Pancreas (tissue), 10 donors: ENCODE data around the gene FBLN2. TPM values are rescaled to one million over a fixed set of nuclear protein-coding genes. Genes with fewer than 3 reads are reported as not detected.
A peak's percentile ranks its signal among the peaks of the same experiment; 100 is the strongest.

Experiments
- ATAC-seq, 4 donors: fragments of 200-7000 bp; cut with Tn5 transposase; one replicate each; pipeline versions ENCODE4 v1.8.0 to v1.9.1; 2020; ENCODE audit warnings: mild to moderate bottlenecking in 4 of 4, moderate library complexity in 4 of 4
- DNase-seq, 6 donors: peaks; one replicate each; pipeline ENCODE4 v3.0.0-alpha.2; 2020
- FAIRE-seq: peaks from 2 replicates; lab custom pipeline; 2012; peaks lifted over from hg19 to GRCh38; lab: Jason Lieb, UNC
- H3K27ac ChIP-seq, 4 donors: fragments of 200-600 bp; sonication (generic); 1 replicate in 3 of 4; 2 replicates in 1 of 4; pipeline versions ENCODE4 v1.5.0 to v1.8.0; 2020
- H3K27me3 ChIP-seq, 4 donors: fragments of 200-600 bp; one replicate each; pipeline ENCODE4 v1.8.0; 2021
- H3K36me3 ChIP-seq, 3 donors: fragments of 200-600 bp; sonication (generic) in 1 of 3; one replicate each; pipeline versions ENCODE4 v1.5.0 to v1.8.0; 2020 to 2021
- H3K4me1 ChIP-seq, 3 donors: fragments of 200-600 bp; one replicate each; pipeline ENCODE4 v1.8.0; 2021
- H3K4me3 ChIP-seq, 4 donors: fragments of 200-600 bp; sonication (generic) in 2 of 4; one replicate each; pipeline versions ENCODE4 v1.5.0 to v1.8.0; 2020 to 2021
- H3K9me3 ChIP-seq, 4 donors: fragments of 200-600 bp; one replicate each; pipeline ENCODE4 v1.8.0; 2021
- CTCF ChIP-seq, 4 donors: fragments of 200-600 bp; sonication (generic) in 3 of 4; IDR thresholded peaks; one replicate each; pipeline versions ENCODE4 v1.5.0 to v1.8.0; 2021; ENCODE audit warnings: antibody characterized with exemption in 4 of 4
- WGBS, 2 donors: extraction: QIAGEN DNeasy Blood & Tissue Kit; methylation state at CpG; one replicate each; pipeline ENCODE4 v1.1.7; 2013; 5-methylcytosine and 5-hydroxymethylcytosine counted together
- intact Hi-C, 3 donors: fragments of 100-400 bp; cut with DNase I; formaldehyde crosslinking; loops; one replicate each; pipeline versions ENCODE4 v1.11.1 to v1.14.2; 2022
- polyA plus RNA-seq, 2 donors: library from polyadenylated mRNA; stranded (reverse); fragments of 200-250 nt; gene quantifications; one replicate each; pipeline ENCODE4 v1.2.3, GENCODE V29; 2013
- total RNA-seq, 6 donors: library from RNA; stranded (reverse); fragmentation: NEBNext Ultra II Directional in 4 of 6; extraction: Animal tissue kit (Norgen Biotek cat#: 25700) in 4 of 6; gene quantifications; one replicate each; pipeline versions ENCODE4 v1.2.1 to v1.2.4, GENCODE V29; 2021 to 2023
- donor health status: healthy with polysubstance abuse.
- donor health status: DM: no; HTN: no; CAD: no; lungs with moderate emphysema.
- donor health status: DM: no; HTN: no; CAD: no.
- donor health status: control.
- donor health status: control.
- donor health status: Bipolar disorder and iron deficiency.
- donor health status: DM: yes; HTN: yes; CAD: no.
- donor health status: DM: no; HTN: no; CAD: no.
- donor health status: DM: no; HTN: no; CAD: no.
- donor health status: DM: yes; HTN: yes; CAD: no.

The FBLN2 gene
- total and polyA plus RNA-seq, 8 donors, result 2.4 to 21.8 (median 4.2) TPM

GRCh38 chr3:13533885-13534301, 15.0 kb upstream of the FBLN2 start:
- TF ChIP-seq CTCF (IDR thresholded peaks at IDR 0.05), result no peak
- Histone ChIP-seq H3K36me3 (no peaks in the 10 kb centered on the region), H3K4me3 (no peak overlapping the region), H3K27me3 (no peaks in the 10 kb centered on the region), H3K27ac (no peak overlapping the region), H3K4me1 (no peaks in the 10 kb centered on the region), H3K9me3 (no peaks in the 10 kb centered on the region)
- ATAC-seq, result no peak
- FAIRE-seq, result no peak
- 80 to 84% methylated on average over 8 of the region's 8 CpGs for WGBS, 2 donors
- no peak for DNase-seq
- intact Hi-C loops, result no loop called here

GRCh38 chr3:13535526-13535875, 13.4 kb upstream of the FBLN2 start:
- intact Hi-C loops, result no loop called here
- no peaks in the 10 kb centered on the region for H3K4me1 ChIP-seq

GRCh38 chr3:13535905-13536304, 13.0 kb upstream of the FBLN2 start:
- no peak for TF ChIP-seq CTCF (IDR thresholded peaks at IDR 0.05)
- ATAC-seq (no peak), DNase-seq (peak in 1 of 6 donors; percentile 50), FAIRE-seq (no peak)
- Histone ChIP-seq H3K4me1 (no peaks in the 10 kb centered on the region), H3K9me3 (no peaks in the 10 kb centered on the region), H3K36me3 (no peaks in the 10 kb centered on the region), H3K4me3 (no peak overlapping the region), H3K27ac (no peak overlapping the region), H3K27me3 (no peaks in the 10 kb centered on the region)
- intact Hi-C loops, result no loop called here
- WGBS, 2 donors, result 66 to 74% methylated on average over 9 of the region's 9 CpGs

More at GRCh38 chr3:13535526-13535875, 13.4 kb upstream of the FBLN2 start:
- Histone ChIP-seq H3K9me3 (no peaks in the 10 kb centered on the region), H3K4me3 (no peak overlapping the region), H3K27me3 (no peaks in the 10 kb centered on the region), H3K36me3 (no peaks in the 10 kb centered on the region), H3K27ac (no peak overlapping the region)
- peak in 1 of 6 donors; percentile 31 for DNase-seq
- FAIRE-seq, result no peak
- no peak for TF ChIP-seq CTCF (IDR thresholded peaks at IDR 0.05)
- WGBS, 2 donors, result 77 to 80% methylated on average over 10 of the region's 10 CpGs
- no peak for ATAC-seq

GRCh38 chr3:13536432-13536831, 12.5 kb upstream of the FBLN2 start:
- no peaks in the 10 kb centered on the region for H3K36me3 ChIP-seq
- no peaks in the 10 kb centered on the region for H3K4me1 ChIP-seq
- no peak overlapping the region for H3K27ac ChIP-seq
- no peak for DNase-seq
- no peaks in the 10 kb centered on the region for H3K27me3 ChIP-seq
- FAIRE-seq, result no peak
- H3K4me3 ChIP-seq, result no peak overlapping the region
- H3K9me3 ChIP-seq, result no peaks in the 10 kb centered on the region
- WGBS, 2 donors, result 75 to 86% methylated on average over 3 of the region's 3 CpGs
- ATAC-seq, result no peak
- intact Hi-C loops, result no loop called here
- no peak for TF ChIP-seq CTCF (IDR thresholded peaks at IDR 0.05)

- FAIRE-seq (no peak), DNase-seq (no peak), ATAC-seq (no peak)
- Histone ChIP-seq H3K36me3 (no peaks in the 10 kb centered on the region), H3K27me3 (no peaks in the 10 kb centered on the region), H3K27ac (no peak overlapping the region), H3K4me3 (no peak overlapping the region), H3K4me1 (no peaks in the 10 kb centered on the region), H3K9me3 (no peaks in the 10 kb centered on the region)
- intact Hi-C loops, result no loop called here
- TF ChIP-seq CTCF (IDR thresholded peaks at IDR 0.05), result no peak
- 34 to 36% methylated on average over 8 of the region's 8 CpGs for WGBS, 2 donors
Observed at GRCh38 chr3:13536832-13537231, 12.1 kb upstream of the FBLN2 start.
